GM21529 (cell line): ENCODE data around the gene HGFAC.

Experiments
- ATAC-seq: cut with Tn5 transposase; IDR thresholded peaks from one replicate; pipeline ENCODE4 v1.9.1; 2021; ENCODE audit not compliant: unreplicated experiment

Gene HGFAC

DNA sequence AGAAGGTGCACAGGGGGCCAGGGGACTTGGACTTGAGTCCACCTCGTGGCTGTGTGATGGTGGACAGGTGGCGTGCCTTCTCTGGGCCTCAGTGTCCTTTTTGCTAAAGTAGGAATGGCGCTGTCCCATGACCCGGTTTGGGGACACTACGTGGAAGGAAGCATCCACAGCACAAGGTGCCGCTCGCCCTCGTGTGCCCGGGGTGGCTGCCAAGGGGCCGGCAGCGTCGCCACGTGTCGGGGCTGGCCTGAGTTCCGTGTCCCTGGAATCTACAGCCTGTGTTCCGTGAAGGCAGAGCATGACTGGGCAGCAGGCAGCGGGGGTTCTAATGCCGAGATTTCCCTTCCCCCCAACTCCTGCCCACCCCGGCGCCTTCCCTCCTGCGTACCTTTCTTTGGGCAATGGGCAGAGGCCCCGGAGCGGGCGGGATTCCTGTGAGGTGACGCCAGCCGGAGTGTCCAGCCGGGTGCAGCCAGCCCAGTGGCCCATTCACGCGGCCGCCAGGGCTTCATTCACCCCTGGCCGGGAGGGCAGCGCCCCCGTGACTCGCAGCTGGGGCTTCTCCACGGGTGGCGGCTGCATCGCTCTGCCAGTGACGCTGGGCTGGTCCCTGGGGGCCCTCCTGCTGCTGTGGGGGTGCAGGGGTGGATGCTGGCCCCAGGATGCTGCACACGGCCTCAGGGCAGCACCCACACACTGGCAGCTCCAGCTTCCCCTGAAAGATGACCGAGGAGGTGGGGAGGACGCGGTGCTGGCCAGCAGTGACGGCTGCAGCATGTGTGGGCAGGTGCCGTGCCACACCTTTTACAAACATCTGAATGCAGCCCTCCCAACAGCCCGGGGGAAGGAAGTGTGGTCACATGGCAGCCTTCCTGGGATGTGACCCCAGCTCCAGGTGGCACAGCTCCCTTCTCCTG is 42.5 kb downstream of the HGFAC start:
- no peak for ATAC-seq

DNA sequence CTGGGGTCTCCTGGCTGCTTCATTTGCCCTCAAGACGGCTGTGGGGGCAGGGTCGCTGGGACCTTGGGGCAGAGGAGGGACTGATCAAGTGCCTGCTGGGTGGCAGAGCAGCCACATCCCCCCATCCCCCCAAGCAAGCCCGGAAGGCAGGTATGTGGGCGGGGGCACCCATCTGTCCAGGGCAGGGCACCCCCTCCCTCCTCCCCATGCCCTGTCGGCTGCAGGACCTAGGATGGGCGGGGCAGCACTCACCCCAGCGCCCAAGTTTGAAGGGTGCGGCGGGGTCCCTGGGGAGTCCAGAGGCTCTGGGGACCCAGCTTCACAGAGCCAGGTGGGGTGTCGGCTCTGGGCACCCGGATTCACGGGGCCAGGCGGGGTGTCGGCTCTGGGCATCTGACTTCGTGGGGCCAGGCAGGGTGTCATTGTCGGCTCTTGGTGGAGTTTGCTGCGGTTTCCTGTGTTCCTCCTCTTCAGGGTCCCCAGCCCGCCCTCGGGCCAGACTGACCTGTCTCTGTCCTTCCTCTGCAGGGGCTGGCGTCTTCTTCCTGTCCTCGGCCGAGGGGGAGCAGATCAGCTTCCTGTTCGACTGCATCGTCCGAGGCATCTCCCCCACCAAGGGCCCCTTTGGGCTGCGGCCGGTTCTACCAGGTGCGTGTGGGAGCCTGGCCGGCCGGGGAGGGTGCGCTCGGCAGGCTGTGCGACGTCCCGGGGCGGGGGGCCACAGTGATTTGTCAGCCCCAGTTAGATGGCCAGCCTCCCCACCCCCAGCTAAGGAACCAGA is 43.4 kb downstream of the HGFAC start:
- ATAC-seq, result peak; percentile 43

DNA sequence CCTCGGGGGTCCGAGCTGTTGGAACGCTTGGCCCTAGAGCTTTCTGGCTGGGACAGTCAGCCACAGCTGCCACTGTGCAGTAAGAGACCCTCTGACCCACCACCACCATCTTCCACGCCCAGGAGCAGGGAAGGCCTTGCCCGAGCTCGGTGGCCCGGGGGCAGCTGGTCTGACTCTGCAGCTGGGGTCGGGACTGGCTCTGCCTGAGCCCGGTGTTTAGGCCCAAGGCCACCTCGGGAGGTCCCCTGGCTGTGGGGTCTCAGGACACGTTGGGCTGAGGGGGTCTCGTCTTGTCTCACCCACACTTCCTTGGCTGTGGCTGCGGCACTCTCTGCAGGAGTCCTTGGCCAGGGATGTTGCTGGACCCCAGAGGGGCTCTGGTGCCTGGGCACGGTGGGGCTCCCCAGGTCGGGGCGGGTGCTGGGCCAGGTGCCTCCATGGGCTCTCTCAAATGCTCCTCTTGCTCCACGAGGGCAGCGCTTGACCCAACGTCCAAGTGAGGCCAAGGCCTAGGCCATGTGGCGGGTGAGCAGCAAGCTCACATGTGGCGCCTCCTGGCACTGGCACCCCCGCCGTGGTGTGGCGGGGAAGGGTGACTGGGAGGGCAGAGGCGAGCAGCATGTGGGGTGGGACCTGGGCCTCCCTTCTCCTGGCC is 44.2 kb downstream of the HGFAC start:
- no peak for ATAC-seq

DNA sequence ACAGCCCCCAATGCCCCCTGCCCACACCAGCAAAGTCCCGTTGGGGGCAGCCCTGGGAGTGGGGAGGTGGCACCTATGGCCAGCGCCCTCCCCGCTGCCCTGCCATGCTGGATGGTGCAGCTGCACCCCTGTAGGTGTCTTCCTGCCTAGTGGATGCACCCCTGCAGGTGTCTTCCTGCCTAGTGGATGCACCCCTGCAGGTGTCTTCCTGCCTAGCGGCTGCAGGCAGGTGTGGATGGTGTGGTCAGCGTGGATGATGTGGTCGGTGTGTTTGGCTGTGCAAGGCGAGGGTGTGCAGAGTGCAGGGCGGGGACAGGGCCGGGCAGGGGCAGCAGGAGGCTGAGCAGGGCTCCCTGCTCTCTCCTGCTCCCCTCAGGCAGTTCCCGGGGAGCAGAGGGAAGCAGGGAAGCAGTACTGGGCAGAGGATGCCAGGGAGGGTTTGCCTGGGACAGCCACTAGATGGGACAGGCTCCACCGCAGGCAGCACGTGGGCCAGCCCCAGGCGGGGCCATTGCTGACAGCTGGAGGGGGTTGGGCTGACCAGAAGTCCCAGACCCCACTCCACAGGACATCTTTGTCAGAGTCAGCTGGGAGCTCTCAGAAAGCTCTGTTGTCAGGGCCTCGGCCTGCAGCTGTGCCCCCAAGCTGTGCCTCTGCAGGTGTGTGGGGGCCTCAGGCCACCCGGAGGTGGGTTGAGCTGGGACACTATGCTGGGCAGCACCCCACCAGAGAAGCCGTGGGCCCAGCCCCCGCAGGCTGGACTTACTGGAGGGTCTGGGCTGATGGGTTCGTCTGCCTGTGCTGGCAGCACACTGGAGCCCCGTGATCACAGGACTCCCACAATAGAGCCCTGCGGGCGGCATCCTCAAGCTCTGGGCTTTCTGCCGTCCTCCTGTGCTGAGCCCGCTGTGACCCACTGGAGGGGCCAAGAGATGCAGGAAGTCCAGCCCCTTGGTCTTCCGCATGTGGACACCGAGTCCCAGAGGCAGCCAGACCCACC is 45.1 kb downstream of the HGFAC start:
- no peak for ATAC-seq

DNA sequence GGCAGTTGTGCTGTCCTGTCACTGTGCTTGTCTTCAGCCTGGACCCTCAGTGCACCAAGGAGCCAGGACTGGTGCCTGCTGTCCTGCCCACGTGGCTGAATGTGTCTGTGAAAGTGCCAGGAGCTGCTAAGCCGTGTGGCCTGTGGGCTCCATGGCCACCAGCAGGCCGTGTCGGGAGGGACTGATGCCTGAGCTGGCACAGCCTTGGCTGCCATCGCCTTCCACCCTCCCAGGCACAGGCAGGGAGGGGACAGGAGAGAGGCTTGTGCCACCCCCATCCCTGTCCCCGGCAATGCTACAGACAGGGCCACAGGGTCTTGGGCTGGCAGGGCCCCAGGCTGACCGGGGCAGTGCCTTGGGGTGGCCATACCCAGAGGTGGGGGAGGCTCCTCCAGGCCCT is 46.1 kb downstream of the HGFAC start:
- no peak for ATAC-seq

DNA sequence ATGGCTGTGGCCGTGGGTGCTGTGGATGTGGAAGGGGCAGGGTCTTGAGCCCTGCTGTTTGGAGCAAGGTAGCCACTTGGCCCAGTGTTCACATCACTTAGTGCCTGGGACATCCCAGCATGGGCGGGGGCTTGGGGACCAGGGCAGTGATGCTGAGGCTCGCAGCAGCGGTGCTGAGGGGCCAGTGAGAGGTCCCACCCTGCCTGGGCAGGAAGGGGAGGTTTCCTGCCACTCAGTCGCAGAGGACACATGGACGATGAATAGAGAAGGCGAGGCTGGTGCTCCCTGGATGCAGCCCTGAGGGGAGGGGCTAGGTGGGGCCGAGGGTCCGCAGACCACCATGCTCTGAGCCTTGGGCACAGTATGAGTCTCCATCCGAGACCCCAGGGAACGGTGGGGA is 47.1 kb downstream of the HGFAC start:
- ATAC-seq, result no peak

DNA sequence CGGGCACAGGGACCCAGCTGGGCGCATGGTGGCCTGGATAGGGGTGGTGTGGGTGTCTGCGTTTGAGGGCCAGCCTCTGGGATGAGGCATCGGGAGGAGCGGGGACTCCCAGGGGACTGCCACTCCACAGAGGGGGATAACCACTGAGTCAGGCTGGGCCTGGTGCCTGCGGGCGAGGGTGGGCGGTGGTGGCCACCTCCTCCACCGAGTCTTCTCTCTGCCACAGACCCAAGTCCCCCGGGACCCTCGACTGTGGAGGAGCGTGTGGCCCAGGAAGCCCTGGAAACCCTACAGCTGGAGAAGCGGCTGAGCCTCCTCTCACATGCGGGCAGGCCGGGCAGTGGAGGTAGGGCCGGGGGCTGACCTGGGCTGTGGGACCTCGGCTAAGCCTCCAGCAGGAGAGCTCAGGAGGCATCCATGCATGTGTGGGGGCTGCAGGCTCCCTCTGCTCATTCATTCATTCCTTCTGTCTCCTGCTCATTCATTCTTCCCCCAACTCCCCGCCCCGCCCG is 47.7 kb downstream of the HGFAC start:
- ATAC-seq, result no peak

DNA sequence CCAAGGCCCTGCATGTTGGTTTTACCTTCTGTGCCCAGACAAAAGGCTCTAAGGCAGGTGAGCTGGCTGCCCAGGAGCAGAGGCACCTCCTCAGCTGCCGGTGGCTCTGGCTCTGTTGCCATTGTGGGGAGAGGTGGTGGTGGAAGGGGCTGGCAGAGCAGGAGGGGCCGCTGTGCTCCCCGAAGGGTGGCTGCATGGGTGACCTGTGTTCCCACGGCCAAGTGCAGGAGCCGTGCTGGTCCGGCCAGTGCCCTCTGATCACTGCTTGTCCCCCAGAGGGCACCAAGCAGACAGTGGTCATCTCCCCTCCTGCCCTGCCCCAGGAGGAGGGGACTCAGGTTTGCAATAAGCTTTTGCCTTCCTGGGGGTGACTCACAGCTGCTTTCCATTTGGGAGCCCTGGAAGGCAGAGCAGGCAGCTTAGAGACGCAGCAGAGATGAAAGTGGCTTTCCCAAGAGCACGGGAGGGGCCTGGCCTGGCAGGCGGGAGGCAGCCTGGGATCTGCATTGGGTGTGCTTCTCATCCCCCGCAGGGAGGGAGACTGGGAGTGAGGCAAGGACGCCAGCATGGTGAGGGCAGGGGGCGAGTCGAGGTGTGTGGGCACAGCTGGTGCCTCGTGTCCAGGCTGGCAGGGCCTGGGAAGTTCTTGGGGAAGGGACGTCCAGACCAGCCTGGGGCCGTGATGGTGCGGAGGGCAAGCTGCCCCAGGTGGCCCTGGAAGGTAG is 50.1 kb downstream of the HGFAC start:
- ATAC-seq, result no peak

DNA sequence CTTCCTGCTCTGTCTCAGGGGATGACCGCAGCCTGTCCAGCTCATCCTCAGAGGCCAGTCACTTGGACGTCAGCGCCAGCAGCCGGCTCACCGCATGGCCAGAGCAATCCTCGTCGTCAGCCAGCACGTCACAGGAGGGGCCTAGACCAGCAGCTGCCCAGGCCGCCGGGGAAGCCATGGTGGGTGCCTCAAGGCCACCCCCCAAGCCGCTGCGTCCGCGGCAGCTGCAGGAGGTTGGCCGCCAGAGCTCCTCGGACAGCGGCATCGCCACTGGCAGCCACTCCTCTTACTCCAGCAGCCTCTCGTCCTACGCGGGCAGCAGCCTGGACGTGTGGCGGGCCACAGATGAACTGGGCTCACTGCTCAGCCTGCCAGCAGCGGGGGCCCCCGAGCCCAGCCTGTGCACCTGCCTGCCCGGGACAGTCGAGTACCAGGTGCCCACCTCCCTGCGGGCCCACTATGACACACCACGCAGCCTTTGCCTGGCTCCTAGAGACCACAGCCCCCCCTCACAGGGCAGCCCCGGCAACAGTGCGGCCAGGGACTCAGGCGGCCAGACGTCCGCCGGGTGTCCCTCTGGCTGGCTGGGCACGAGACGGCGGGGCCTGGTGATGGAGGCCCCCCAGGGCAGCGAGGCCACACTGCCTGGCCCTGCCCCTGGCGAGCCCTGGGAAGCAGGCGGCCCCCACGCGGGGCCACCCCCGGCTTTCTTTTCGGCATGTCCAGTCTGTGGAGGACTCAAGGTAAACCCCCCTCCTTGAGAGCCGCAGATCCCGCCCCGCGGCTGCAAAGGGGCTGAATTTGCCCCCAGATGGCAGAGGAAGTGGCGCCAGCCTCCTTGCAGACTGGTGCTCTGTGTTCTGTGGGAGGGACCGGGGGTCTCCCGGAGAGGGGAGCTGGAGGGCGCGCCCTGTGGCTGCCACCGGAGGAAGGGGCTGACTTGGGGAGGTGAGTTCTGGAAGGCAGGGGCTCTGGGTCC is 51.3 kb downstream of the HGFAC start:
- ATAC-seq, result no peak

DNA sequence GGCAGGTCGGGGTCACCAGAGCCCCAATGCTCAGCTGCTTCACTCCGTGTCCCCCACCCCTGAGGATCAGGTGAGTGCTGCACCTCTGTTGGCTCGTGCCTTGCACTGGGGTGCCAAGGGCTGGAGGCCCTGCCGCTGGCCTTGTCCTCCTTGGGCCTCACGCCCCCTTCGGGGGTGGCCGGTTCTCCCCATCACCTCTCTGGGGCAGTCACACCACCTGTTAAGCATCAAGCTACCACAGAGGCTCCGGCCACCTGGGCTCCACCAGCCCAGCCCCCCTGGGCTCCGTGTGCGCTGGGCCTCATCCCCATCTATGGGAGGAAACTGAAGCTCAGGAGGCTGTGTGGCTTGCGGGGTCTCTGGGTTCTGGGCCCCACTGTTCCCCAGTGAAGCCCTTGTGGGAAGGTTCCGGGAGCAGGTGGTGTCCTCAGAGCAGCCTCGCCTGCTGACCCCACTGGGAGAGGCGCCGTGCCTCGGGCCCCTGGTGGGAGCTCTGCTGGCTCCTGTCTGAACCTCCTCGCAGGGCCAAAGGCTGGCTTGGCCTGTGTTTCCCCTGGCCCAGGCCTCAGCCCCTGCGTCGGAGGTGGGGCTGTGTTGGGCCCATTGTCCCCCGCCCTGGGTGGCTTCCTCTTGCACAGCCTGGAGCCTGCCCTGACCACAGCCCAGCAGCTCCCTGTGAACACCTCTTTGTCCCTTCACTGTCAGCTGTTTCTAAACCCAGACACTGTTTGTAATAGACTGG is 52.1 kb downstream of the HGFAC start:
- no peak for ATAC-seq

DNA sequence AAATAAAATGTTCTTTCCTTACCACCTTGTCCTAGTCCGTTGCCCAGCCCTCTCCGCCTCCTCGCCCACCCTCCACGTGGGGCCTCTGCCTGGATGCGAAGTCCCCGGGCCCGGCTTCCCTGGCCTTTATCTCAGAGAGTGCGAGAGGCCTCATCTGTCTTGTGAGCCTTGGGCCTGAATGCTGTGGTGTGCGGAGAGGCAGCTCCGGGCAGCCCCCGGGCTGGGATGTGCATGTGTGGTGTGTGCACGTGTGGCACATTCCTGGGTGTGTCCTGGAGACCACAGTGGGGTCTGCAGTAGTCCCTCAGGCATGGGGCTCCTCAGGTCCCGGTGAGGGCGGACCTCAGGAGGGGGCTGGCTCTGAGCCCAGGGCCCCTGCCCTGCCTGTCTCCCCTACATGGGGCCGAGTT is 52.7 kb downstream of the HGFAC start:
- no peak for ATAC-seq

DNA sequence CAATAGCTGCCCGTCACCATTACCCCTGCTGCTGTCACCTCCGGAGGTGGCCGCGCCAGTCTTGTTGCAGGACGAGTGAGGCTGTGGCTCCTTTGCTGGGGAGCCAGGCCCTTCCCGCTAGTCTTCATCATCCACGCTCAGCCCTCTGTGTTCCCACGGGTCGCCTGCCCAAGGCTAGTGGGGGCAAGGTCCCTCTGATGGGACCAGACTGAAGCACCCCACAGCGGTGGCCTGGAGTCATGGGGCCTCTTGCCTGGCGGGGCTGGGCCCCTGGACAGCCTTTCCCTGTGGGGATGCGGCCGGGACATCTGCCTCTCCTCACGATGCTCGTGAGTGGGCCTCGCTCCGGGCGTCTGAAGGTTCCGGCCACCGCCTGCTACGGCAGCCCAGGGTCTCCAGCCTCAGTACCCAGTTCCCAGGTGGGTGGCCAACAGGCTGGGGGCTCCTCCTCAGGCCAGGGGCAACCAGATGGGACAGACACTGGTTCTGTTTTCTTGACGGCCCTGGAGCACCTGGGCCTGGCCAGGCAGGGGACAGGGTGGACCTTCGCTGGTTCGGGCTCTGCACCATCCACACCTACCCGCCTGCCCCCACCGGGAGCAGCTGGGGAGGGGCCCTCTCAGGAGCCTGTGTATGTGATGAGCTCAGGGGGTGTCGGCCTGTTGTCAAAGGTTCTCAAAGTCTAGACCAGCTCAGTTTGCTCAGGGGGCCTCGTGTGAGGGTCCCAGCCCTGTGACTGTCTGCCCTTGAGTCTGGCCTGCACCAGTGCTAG is 53.6 kb downstream of the HGFAC start:
- no peak for ATAC-seq

DNA sequence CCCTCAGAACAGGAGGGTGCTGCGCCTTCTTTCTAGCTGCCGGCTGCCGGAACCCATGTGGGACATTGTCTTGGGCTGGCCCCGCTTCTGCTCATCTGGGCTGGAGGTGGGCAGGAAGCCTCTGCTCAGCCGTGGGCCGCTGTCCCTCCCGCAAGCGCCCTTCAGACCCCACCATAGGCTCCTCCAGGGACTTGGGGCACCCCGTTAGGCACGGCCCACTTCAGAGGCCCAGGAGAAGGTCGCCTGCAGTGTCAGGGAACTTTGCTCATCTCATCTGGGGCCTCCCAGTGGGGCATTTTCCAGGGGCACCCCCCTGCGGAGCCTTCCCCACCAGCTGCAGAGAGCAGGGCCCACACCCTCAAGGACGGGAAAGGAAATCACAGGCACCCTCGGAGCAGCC is 54.3 kb downstream of the HGFAC start:
- ATAC-seq, result no peak

DNA sequence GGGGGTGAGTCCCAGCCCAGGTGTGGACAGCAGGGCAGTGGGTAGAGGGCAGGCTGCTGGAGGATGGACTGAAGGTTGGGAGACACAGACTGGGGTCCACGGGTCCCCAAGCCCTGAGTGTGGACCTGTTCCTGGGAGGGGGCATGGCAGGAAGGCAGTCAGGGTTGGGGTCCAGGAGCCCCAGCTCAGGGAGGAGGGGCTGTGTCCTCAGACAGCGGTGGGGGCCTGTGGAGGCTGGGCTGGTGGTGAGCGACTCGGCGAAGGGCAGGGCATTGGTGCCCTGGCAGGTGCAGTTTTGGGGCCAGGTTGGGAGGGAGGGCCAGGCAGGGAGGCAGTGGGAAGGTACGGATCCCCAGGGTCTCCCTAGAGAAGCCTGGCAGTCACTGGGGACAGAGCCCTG is 55.3 kb downstream of the HGFAC start:
- ATAC-seq, result no peak

DNA sequence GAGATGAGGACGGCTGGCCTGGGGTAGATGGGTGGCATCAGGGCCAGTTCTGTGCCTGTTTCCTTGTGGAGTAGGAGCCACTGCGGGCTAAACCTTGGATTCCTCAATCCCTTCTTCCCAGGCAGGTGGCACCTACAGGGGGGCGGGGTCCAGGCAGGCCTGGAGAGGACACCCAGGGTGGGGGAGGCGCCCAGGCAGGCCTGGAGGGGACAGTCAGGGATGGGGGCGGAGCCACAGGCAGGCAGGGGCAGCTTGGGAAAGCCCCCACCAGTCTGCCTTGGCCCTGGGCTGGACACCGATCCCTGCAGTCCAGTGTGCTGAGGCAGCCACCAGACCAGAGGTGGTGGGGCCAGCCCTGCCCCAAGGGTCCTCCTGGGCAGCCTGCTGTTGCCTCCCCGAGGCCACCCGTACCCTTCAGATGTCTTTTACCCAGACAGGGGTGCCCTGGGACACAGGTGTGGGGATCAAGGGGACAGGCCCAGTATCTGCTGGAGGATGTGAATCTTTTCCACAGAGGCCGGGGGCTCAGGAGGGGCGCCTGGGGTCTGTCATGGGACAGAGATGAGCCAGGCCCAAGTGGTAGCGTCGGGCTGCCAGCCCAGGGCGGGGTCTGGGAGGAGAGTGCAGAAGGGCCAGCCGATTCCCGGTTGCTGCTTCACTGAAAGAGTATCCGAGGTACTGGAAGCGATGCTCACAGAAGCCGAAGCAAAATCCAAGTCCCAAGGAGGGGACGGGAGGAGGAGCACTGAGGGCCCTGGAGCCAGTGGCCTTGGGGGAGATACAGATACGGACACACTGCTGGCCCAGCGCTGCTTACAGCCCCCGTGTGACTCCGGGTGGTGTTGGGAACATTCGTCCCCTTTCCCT is 56.0 kb downstream of the HGFAC start:
- no peak for ATAC-seq

DNA sequence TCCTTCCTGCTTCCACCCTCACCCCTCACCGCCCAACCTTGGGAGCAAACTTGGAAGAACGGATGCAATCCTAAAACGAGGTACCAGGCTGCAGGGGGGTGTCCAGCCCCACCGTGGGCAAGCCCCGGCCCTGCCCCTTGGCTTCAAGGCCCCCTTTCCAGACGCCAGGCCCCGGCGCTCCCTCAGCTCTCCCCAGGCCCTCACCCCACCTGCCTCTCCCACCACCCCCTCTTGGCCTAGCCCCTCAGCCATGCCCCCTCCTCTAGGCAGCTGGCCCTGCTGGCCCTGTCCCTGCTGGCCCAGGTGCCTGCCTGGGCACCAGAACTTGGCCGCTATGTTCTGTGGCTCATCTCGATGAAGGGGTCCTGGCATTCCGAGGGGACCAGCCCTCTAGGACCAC is 56.6 kb downstream of the HGFAC start:
- no peak for ATAC-seq
